Measurements from ENCODE around the gene NXPH3. TPM values are rescaled to one million over a fixed set of nuclear protein-coding genes. Genes with fewer than 3 reads are reported as not detected.

NXPH3 gene
- total and polyA plus RNA-seq, 10 of the 15 experiments (the other 5 are each of a cell fraction or from before 2014, with no cell fraction given), result 0.08 to 0.35 (median 0.12) TPM; not detected in 2

DNA sequence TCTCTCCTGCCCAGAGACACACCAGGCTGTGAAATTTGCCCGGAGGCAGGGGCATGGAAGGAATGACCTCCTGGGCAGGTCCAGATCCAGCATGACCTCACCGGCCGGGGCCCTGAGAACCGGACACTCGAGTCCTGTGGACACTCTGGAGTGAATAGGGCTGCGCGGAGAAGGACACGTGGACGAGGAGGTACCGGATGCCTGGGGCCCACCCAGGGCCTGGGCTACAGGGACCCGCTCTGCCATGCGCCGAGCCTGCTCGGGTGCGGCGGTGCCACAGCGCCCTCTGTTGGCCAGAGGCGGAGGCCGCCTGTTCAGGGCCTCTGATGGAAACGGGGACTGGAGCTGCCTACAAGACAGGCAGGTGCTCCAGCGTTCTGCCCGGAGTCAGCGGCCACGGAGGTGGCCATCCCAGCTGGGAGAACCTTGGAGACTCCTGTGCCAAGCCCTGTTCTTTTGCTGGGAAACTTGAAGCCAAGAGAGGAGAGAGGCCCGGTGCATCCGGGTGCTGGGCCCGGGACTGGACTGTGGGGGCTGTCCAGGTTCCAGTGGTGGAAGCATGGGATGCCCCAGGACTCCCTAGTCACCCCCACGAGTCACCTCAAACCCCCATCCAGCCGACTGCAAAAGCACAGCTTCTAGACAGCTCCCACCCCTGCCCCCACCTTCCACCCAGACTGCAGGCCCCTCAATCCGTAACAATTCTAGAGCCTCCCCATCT is 19.3 kb upstream of the NXPH3 start (continued):
- TF ChIP-seq FOS (IDR thresholded peaks at IDR 0.05; ENCODE audit: borderline replicate concordance, extremely low read depth, insufficient read length), result no peak
- TF ChIP-seq YY1 (IDR thresholded peaks at IDR 0.05; ENCODE audit: low read depth, low read length), result peak; percentile 82
- TF ChIP-seq RAD51 (IDR thresholded peaks at IDR 0.05), result no peak
- no peak for TF ChIP-seq NR2C2 (IDR thresholded peaks at IDR 0.05; ENCODE audit: borderline replicate concordance, control insufficient read depth, insufficient read length, low read depth)
- TF ChIP-seq, protein P1, sequence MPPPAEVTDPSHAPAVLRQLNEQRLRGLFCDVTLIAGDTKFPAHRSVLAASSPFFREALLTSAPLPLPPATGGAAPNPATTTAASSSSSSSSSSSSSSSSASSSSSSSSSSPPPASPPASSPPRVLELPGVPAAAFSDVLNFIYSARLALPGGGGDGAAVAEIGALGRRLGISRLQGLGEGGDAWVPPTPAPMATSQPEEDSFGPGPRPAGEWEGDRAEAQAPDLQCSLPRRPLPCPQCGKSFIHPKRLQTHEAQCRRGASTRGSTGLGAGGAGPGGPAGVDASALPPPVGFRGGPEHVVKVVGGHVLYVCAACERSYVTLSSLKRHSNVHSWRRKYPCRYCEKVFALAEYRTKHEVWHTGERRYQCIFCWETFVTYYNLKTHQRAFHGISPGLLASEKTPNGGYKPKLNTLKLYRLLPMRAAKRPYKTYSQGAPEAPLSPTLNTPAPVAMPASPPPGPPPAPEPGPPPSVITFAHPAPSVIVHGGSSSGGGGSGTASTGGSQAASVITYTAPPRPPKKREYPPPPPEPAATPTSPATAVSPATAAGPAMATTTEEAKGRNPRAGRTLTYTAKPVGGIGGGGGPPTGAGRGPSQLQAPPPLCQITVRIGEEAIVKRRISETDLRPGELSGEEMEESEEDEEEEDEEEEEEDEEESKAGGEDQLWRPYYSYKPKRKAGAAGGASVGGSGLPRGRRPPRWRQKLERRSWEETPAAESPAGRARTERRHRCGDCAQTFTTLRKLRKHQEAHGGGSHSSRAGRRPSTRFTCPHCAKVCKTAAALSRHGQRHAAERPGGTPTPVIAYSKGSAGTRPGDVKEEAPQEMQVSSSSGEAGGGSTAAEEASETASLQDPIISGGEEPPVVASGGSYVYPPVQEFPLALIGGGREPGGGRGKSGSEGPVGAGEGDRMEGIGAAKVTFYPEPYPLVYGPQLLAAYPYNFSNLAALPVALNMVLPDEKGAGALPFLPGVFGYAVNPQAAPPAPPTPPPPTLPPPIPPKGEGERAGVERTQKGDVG (CRISPR knock-in tag; IDR thresholded peaks at IDR 0.05), result no peak
- TF ChIP-seq SP1 (IDR thresholded peaks at IDR 0.05; ENCODE audit: low read depth, low read length), result peak; percentile 26
- TF ChIP-seq STAT1 (conservative IDR thresholded peaks at IDR 0.05), result 0 out of 2 replicates have a peak, but pooled peaks have one; percentile 47
- no peak for TF ChIP-seq EED (IDR thresholded peaks at IDR 0.05; ENCODE audit: low read depth)
- TF ChIP-seq, protein P2, sequence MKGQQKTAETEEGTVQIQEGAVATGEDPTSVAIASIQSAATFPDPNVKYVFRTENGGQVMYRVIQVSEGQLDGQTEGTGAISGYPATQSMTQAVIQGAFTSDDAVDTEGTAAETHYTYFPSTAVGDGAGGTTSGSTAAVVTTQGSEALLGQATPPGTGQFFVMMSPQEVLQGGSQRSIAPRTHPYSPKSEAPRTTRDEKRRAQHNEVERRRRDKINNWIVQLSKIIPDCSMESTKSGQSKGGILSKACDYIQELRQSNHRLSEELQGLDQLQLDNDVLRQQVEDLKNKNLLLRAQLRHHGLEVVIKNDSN (IDR thresholded peaks at IDR 0.05; ENCODE audit: borderline replicate concordance, extremely low read length, insufficient read depth, low read depth, low read length), result peak; percentile 4
- TF ChIP-seq NR2F1 (conservative IDR thresholded peaks at IDR 0.05), result 0 out of 2 replicates have a peak, but pooled peaks have one; percentile 70
- TF ChIP-seq ZSCAN29 (IDR thresholded peaks at IDR 0.05), result no peak
- TF ChIP-seq, protein P3, sequence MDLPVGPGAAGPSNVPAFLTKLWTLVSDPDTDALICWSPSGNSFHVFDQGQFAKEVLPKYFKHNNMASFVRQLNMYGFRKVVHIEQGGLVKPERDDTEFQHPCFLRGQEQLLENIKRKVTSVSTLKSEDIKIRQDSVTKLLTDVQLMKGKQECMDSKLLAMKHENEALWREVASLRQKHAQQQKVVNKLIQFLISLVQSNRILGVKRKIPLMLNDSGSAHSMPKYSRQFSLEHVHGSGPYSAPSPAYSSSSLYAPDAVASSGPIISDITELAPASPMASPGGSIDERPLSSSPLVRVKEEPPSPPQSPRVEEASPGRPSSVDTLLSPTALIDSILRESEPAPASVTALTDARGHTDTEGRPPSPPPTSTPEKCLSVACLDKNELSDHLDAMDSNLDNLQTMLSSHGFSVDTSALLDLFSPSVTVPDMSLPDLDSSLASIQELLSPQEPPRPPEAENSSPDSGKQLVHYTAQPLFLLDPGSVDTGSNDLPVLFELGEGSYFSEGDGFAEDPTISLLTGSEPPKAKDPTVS (IDR thresholded peaks at IDR 0.05; ENCODE audit: low read depth, low read length), result 0 out of 2 replicates have a peak, but pooled peaks have one; percentile 39
- TF ChIP-seq IKZF1 (conservative IDR thresholded peaks at IDR 0.05), result 0 out of 2 replicates have a peak, but pooled peaks have one; percentile 20
- TF ChIP-seq PML (IDR thresholded peaks at IDR 0.05; ENCODE audit: low read length), result no peak
- TF ChIP-seq SREBF1 (IDR thresholded peaks at IDR 0.05; ENCODE audit: low read length), result no peak
- TF ChIP-seq SPI1 (IDR thresholded peaks at IDR 0.05; ENCODE audit: borderline replicate concordance, insufficient read depth, low read depth, low read length), result no peak
- TF ChIP-seq, protein P4, sequence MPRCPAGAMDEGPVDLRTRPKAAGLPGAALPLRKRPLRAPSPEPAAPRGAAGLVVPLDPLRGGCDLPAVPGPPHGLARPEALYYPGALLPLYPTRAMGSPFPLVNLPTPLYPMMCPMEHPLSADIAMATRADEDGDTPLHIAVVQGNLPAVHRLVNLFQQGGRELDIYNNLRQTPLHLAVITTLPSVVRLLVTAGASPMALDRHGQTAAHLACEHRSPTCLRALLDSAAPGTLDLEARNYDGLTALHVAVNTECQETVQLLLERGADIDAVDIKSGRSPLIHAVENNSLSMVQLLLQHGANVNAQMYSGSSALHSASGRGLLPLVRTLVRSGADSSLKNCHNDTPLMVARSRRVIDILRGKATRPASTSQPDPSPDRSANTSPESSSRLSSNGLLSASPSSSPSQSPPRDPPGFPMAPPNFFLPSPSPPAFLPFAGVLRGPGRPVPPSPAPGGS (IDR thresholded peaks at IDR 0.05; ENCODE audit: borderline replicate concordance, insufficient read depth, low read depth, low read length, poor library complexity, severe bottlenecking), result no peak
- TF ChIP-seq, protein P5, sequence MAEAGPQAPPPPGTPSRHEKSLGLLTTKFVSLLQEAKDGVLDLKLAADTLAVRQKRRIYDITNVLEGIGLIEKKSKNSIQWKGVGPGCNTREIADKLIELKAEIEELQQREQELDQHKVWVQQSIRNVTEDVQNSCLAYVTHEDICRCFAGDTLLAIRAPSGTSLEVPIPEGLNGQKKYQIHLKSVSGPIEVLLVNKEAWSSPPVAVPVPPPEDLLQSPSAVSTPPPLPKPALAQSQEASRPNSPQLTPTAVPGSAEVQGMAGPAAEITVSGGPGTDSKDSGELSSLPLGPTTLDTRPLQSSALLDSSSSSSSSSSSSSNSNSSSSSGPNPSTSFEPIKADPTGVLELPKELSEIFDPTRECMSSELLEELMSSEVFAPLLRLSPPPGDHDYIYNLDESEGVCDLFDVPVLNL (IDR thresholded peaks at IDR 0.05; ENCODE audit: low read depth, low read length), result no peak
- no peak for TF ChIP-seq NFYB (IDR thresholded peaks at IDR 0.05; ENCODE audit: insufficient read depth, low read depth, low read length)
- no peak for TF ChIP-seq ATF7 (IDR thresholded peaks at IDR 0.05; ENCODE audit: low read depth)
- TF ChIP-seq MXI1 (IDR thresholded peaks at IDR 0.05; ENCODE audit: low read depth, low read length), result no peak

Measured in GM12878 (cell line).